Hair follicular keratinocyte (primary cell): Measurements from ENCODE around the gene ELP4. TPM values are rescaled to one million over a fixed set of nuclear protein-coding genes. Genes with fewer than 3 reads are reported as not detected.

Source experiments
- total RNA-seq: library from RNA; depleted of rRNA; stranded (reverse); fragments of >200 nt; gene quantifications from 2 replicates; pipeline ENCODE4 v1.2.3, GENCODE V29; 2015

ELP4 gene, protein sequence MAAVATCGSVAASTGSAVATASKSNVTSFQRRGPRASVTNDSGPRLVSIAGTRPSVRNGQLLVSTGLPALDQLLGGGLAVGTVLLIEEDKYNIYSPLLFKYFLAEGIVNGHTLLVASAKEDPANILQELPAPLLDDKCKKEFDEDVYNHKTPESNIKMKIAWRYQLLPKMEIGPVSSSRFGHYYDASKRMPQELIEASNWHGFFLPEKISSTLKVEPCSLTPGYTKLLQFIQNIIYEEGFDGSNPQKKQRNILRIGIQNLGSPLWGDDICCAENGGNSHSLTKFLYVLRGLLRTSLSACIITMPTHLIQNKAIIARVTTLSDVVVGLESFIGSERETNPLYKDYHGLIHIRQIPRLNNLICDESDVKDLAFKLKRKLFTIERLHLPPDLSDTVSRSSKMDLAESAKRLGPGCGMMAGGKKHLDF
- total RNA-seq, result 23.0 and 26.9 TPM in 2 replicates

DNA sequence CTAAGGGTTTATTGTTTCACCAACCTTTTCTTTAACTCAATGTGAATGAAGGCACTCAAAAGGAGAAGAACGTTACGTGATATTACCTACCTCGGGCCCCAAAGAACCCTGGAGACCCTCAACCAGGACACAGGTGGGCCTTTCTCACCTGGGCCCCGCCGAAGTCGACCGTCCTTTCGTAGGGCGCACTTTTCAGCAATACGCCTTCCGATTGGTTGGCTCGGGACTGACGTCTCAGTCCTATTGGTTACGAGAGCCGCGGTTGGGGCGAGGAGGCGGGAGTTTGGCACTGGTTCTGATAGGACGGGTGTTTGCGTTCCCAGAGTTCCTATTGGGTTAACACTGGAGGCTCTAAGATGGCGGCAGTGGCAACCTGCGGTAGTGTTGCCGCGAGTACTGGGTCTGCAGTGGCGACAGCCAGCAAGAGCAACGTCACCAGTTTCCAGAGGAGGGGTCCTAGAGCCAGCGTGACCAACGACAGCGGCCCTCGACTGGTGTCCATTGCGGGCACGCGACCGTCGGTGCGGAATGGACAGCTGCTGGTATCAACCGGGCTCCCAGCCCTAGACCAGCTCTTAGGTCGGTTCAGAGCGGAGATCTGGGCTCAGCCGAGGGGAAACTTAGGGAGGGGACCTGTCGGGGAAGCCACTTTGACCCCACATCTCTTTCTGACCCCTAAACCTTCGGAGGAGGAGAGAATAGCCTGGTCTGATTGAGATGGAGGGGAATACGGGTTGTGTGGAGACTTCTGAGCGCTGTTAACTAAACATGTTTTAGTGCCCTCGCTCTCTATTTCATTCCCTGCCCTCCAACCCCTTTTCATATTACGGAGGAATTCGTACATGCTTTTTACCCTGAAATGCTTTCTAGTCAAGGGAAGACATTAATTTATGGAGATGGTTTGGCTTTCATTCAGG is at the start of gene ELP4, which contains the start of gene IMMP1L:
TSS of gene ELP4 (plus strand) at position 339 of the 917 bp plus-strand sequence. CDS start at position 357, 18 bp downstream.
TSS of gene IMMP1L (minus strand) at position 194 of the 917 bp plus-strand sequence. CDS start 46,346 bp downstream, outside the sequence.

DNA sequence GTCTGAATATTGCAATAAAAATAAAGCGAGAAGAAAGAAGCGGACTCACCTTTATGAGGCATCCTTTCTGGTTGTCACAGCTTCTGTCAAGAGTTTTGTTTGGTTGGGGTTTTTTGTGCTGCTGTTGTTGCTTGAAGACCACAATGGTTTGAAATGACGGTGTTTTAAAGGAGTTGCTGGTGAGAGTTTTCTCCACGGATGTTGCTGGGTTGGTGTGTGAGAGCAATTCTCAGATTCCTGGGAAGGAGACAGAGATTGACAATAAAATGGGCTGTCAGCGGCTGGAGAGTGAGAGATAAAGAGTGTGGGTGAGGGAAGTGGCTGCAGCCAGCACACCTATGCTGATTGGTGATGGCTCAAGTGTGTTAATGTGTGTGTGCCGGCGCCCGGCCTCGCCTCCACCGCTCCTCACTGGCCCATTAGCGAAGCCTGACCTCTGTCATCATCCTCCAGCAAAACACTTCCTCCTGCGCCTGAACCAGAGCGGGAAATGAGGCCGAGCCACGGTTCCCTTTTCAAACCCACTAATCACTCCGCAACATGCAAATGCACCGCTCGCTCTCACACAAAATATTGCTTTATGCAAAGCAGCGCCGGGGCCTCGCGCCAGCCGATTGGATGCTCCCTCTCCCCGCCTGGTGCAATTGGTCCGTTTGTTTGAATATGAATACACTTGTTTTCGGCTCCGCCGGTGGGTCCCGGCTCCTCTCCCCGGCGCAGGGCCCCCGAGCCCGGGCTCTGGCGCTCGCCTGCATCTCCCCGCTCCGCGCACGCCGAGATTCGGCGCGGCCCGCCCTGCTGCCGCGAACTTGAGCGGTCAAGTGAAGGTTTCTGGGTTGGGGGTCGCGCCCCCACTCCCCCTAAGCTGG is 301.4 kb downstream of the ELP4 start, which contains the start of gene PAX6:
TSS of gene PAX6 (minus strand) at position 544 of the 869 bp plus-strand sequence. CDS start 4,911 bp downstream, outside the sequence.

Other genes with a start within 250 kb of the ELP4 start
- not detected in 2 replicates for gene DCDC1, start 140.0 kb upstream of the ELP4 start, total RNA-seq
- gene DNAJC24, start 139.9 kb upstream of the ELP4 start, total RNA-seq, result 10.1 and 11.5 TPM in 2 replicates
- 13.1 and 24.6 TPM in 2 replicates for gene IMMP1L, start 145 bp upstream of the ELP4 start, total RNA-seq